ENCODE data around the gene WDR45B.

- TF ChIP-seq CTCF (IDR thresholded peaks at IDR 0.05) (no peak), POLR2A (IDR thresholded peaks at IDR 0.05) (no peak)
Measured at GRCh38 chr17:82632451-82632850, 15.8 kb downstream of the WDR45B start.
